PC-3 (cell line): ENCODE measurements around the gene SGMS1. TPM values are rescaled to one million over a fixed set of nuclear protein-coding genes. Genes with fewer than 3 reads are reported as not detected.
A peak's percentile ranks its signal among the peaks of the same experiment; 100 is the strongest.

ENCODE experiments used
- ATAC-seq: fragments of 200-7000 bp; cut with Tn5 transposase; 2 replicates; pipeline ENCODE4 v1.9.1; 2020; ENCODE audit warnings: mild to moderate bottlenecking, moderate library complexity
- BruUV-seq: library from RNA; stranded (reverse); fragments of 400-500 nt; replicated peaks from 2 replicates; lab custom pipeline; 2021; lab: Mats Ljungman, UMichigan
- CTCF ChIA-PET: fragments of 300-600 bp; sonication (Branson Sonifier 250); formaldehyde crosslinking; loops from one replicate; lab custom pipeline; 2022; ENCODE audit warnings: antibody characterized with exemption; lab: Charles Lee
- POLR2A ChIA-PET: fragments of 300-600 bp; sonication (Branson Sonifier 250); formaldehyde crosslinking; loops from one replicate; lab custom pipeline; 2022; ENCODE audit warnings: antibody characterized with exemption; ENCODE audit not compliant: unreplicated experiment; lab: Charles Lee
- DNase-seq: peaks from one replicate; pipeline ENCODE4 v3.0.0-alpha.2; 2015
- H2AFZ ChIP-seq: fragments of 300-600 bp; sonication (generic); 2 replicates; pipeline ENCODE4 v1.6.0; 2016; ENCODE audit warnings: antibody characterized with exemption, low read length
- H3F3A ChIP-seq: fragments of 300-600 bp; sonication (generic); one replicate; pipeline ENCODE4 v1.6.0; 2017; ENCODE audit warnings: antibody characterized with exemption, low read length, control low read depth, mild to moderate bottlenecking; ENCODE audit not compliant: unreplicated experiment
- H3K27ac ChIP-seq: fragments of 300-600 bp; sonication (generic); 2 replicates; pipeline ENCODE4 v1.5.1; 2016; ENCODE audit warnings: mild to moderate bottlenecking, low read length
- H3K27me3 ChIP-seq: fragments of 300-600 bp; sonication (generic); 2 replicates; pipeline ENCODE4 v1.6.1; 2016; ENCODE audit warnings: low read length, mixed read lengths
- H3K36me3 ChIP-seq: fragments of 300-600 bp; sonication (generic); 2 replicates; pipeline ENCODE4 v1.6.1; 2016; ENCODE audit warnings: low read depth, mixed run types, low read length, mixed read lengths
- H3K4me1 ChIP-seq: fragments of 300-600 bp; sonication (generic); 2 replicates; pipeline ENCODE4 v1.5.1; 2016; ENCODE audit warnings: low read length; ENCODE audit not compliant: insufficient read depth
- H3K4me2 ChIP-seq: fragments of 300-600 bp; sonication (generic); 2 replicates; pipeline ENCODE4 v1.6.0; 2016; ENCODE audit warnings: low read length
- H3K4me3 ChIP-seq: fragments of 300-600 bp; sonication (generic); 2 replicates; pipeline ENCODE4 v1.5.1; 2016; ENCODE audit warnings: mild to moderate bottlenecking, low read length, mixed read lengths
- H3K79me2 ChIP-seq: fragments of 300-600 bp; sonication (generic); 2 replicates; pipeline ENCODE4 v1.6.1; 2017; ENCODE audit warnings: low read length, mixed read lengths
- H3K9ac ChIP-seq: fragments of 300-600 bp; sonication (generic); 2 replicates; pipeline ENCODE4 v1.6.0; 2016; ENCODE audit warnings: mild to moderate bottlenecking, low read length
- H3K9me2 ChIP-seq: fragments of 300-600 bp; sonication (generic); replicated peaks from 2 replicates; pipeline ENCODE4 v1.6.1; 2016; ENCODE audit warnings: mixed run types, low read length, mixed read lengths
- H3K9me3 ChIP-seq: fragments of 300-600 bp; sonication (generic); 2 replicates; pipeline ENCODE4 v1.6.1; 2016; ENCODE audit warnings: low read length, mixed read lengths
- H4K20me1 ChIP-seq: fragments of 300-600 bp; sonication (generic); 2 replicates; pipeline ENCODE4 v1.6.1; 2016; ENCODE audit warnings: low read length, mixed read lengths
- CTCF ChIP-seq: fragments of 300-600 bp; sonication (generic); conservative IDR thresholded peaks from 2 replicates; pipeline ENCODE4 v1.5.1; 2017; ENCODE audit warnings: antibody characterized with exemption, low read depth, mild to moderate bottlenecking, low read length
- EZH2 ChIP-seq: fragments of 300-600 bp; sonication (generic); IDR thresholded peaks from one replicate; pipeline ENCODE4 v1.6.1; 2017; ENCODE audit warnings: antibody characterized with exemption, mild to moderate bottlenecking, low read length; ENCODE audit not compliant: unreplicated experiment
- EZH2phosphoT487 ChIP-seq: fragments of 300-600 bp; sonication (generic); IDR thresholded peaks from 2 replicates; pipeline ENCODE4 v1.6.1; 2018; ENCODE audit warnings: mild to moderate bottlenecking, antibody characterized with exemption, low read length, borderline replicate concordance
- intact Hi-C: fragments of 100-400 bp; cut with micrococcal nuclease; formaldehyde crosslinking; loops from 2 replicates; pipeline ENCODE4 v1.9.0; 2023
- total RNA-seq: library from RNA; depleted of rRNA; stranded (reverse); fragments of >200 nt; gene quantifications from 2 replicates; pipeline ENCODE4 v1.2.3, GENCODE V29; 2014

The SGMS1 gene
- total RNA-seq, 1 experiment from 2014 or later, result 61.4 TPM

- ATAC-seq, result no peak
- Histone ChIP-seq H3K79me2 (peaks cover 87% of the 10 kb centered on the region), H3F3A (no peaks in the 10 kb centered on the region), H3K4me1 (peaks cover 17% of the 10 kb centered on the region), H3K9ac (no peak overlapping the region), H3K4me2 (no peak overlapping the region), H3K9me2 (no peaks in the 10 kb centered on the region), H3K27me3 (no peaks in the 10 kb centered on the region), H3K9me3 (no peaks in the 10 kb centered on the region), H4K20me1 (peaks cover 11% of the 10 kb centered on the region; the same call in 1 of the 2 replicates), H3K36me3 (no peaks in the 10 kb centered on the region), H3K4me3 (no peak overlapping the region), H2AFZ (no peak overlapping the region), H3K27ac (no peak overlapping the region)
- DNase-seq, result no peak
- intact Hi-C loops, result no loop called here
- POLR2A ChIA-PET, result no interaction called here
- CTCF ChIA-PET, result no interaction called here
- no TSS peak for BruUV-seq
- TF ChIP-seq CTCF (no peak), EZH2 (no peak), EZH2phosphoT487 (no peak)
These were observed 10.6 kb downstream of the SGMS1 start for GRCh38 chr10:50613150-50613549.

- Histone ChIP-seq H3K4me2 (no peak overlapping the region), H3K9me2 (no peaks in the 10 kb centered on the region), H3K36me3 (no peaks in the 10 kb centered on the region), H3K27ac (no peak overlapping the region), H3K4me3 (no peak overlapping the region), H2AFZ (no peak overlapping the region), H3K27me3 (no peaks in the 10 kb centered on the region), H3K9me3 (no peaks in the 10 kb centered on the region), H4K20me1 (peaks cover 19% of the 10 kb centered on the region), H3K79me2 (peaks cover 81% of the 10 kb centered on the region), H3F3A (peaks cover 11% of the 10 kb centered on the region), H3K9ac (no peak overlapping the region), H3K4me1 (peaks cover 42% of the 10 kb centered on the region)
- intact Hi-C loops, result no loop called here
- POLR2A ChIA-PET, result no interaction called here
- BruUV-seq, result no TSS peak
- TF ChIP-seq EZH2, result no peak
- no peak for TF ChIP-seq CTCF
- TF ChIP-seq EZH2phosphoT487, result no peak
- DNase-seq (no peak), ATAC-seq (no peak)
- CTCF ChIA-PET, result no interaction called here
These were observed 13.4 kb downstream of the SGMS1 start for GRCh38 chr10:50610368-50610767.

GRCh38 chr10:50607356-50607925 lies 16.3 kb downstream of the SGMS1 start:
- H4K20me1 ChIP-seq, result peaks cover 22% of the 10 kb centered on the region
- CTCF ChIA-PET, result no interaction called here

More at GRCh38 chr10:50607356-50607925, 16.3 kb downstream of the SGMS1 start:
- Histone ChIP-seq H3F3A (peaks cover 25% of the 10 kb centered on the region), H3K36me3 (no peaks in the 10 kb centered on the region), H3K79me2 (peaks cover 74% of the 10 kb centered on the region), H3K9me2 (no peaks in the 10 kb centered on the region), H3K4me1 (peaks cover 58% of the 10 kb centered on the region), H3K27me3 (no peaks in the 10 kb centered on the region), H3K9me3 (no peaks in the 10 kb centered on the region), H3K4me2 (peak overlapping the region; percentile 9), H3K4me3 (no peak overlapping the region), H2AFZ (no peak overlapping the region), H3K9ac (no peak overlapping the region), H3K27ac (no peak overlapping the region)
- intact Hi-C loops, result loop anchor here (5.0 kb wide), 1 partner anchor 205 kb away; no protein-coding TSS in a partner anchor
- ATAC-seq (no peak), DNase-seq (peak; percentile 40)
- POLR2A ChIA-PET, result no interaction called here
- TF ChIP-seq EZH2 (no peak), CTCF (no peak), EZH2phosphoT487 (no peak)
- BruUV-seq, result no TSS peak
